H1 (cell line): ENCODE measurements around the gene GUCY2C. TPM values are rescaled to one million over a fixed set of nuclear protein-coding genes. Genes with fewer than 3 reads are reported as not detected.

Experiments
- CTCF ChIA-PET: fragments of 300-600 bp; sonication (Branson Sonifier 250); formaldehyde crosslinking; loops from one replicate; lab custom pipeline; 2021; ENCODE audit not compliant: partially characterized antibody; lab: Charles Lee
- POLR2A ChIA-PET: fragments of 300-600 bp; sonication (Branson Sonifier 250); formaldehyde crosslinking; loops from one replicate; lab custom pipeline; 2021; ENCODE audit warnings: inconsistent platforms; ENCODE audit not compliant: partially characterized antibody; lab: Charles Lee
- DNase-seq, 2 experiments: peaks; one replicate each; pipeline versions ENCODE4 v3.0.0 to v3.0.0-alpha.2; 2010 to 2022; ENCODE audit warnings: low spot score in 2 of 2, low read depth in 1 of 2, mixed read lengths in 1 of 2
- FAIRE-seq: peaks from 2 replicates; lab custom pipeline; 2011; peaks lifted over from hg19 to GRCh38; lab: Jason Lieb, UNC
- H2AFZ ChIP-seq: 2 replicates; pipeline ENCODE4 v1.8.1; 2012; ENCODE audit warnings: low read length, inconsistent platforms
- H2AK5ac ChIP-seq: 2 replicates; pipeline ENCODE4 v1.6.1; 2013; ENCODE audit warnings: low read depth, low read length
- H2BK120ac ChIP-seq: replicated peaks from 2 replicates; pipeline ENCODE3; 2013; ENCODE audit warnings: low read depth, low read length, inconsistent platforms
- H2BK12ac ChIP-seq: 2 replicates; pipeline ENCODE4 v1.6.1; 2013; ENCODE audit warnings: low read depth, low read length
- H2BK15ac ChIP-seq: 2 replicates; pipeline ENCODE4 v1.6.1; 2013; ENCODE audit warnings: low read length
- H2BK20ac ChIP-seq: 2 replicates; pipeline ENCODE4 v1.6.1; 2013; ENCODE audit warnings: low read length
- H2BK5ac ChIP-seq: 2 replicates; pipeline ENCODE4 v1.6.1; 2013; ENCODE audit warnings: low read depth, low read length
- H3K14ac ChIP-seq: 2 replicates; pipeline ENCODE4 v1.6.1; 2013; ENCODE audit warnings: inconsistent platforms; ENCODE audit not compliant: insufficient read length
- H3K18ac ChIP-seq: 2 replicates; pipeline ENCODE4 v1.6.1; 2013; ENCODE audit warnings: low read length; ENCODE audit errors: extremely low read depth
- H3K23ac ChIP-seq: 2 replicates; pipeline ENCODE4 v1.6.1; 2013; ENCODE audit warnings: inconsistent platforms; ENCODE audit not compliant: insufficient read length
- H3K23me2 ChIP-seq: 2 replicates; pipeline ENCODE4 v1.6.1; 2013; ENCODE audit warnings: low read depth, low read length
- H3K27ac ChIP-seq: 2 replicates; pipeline ENCODE4 v1.6.1; 2011; ENCODE audit warnings: low read depth, low read length, inconsistent platforms
- H3K27me3 ChIP-seq, 4 experiments: replicated peaks in 1 of 4; 1 replicate in 1 of 4; 2 replicates in 3 of 4; pipeline versions ENCODE4 v1.6.1 to v1.8.1; 2011 to 2013; ENCODE audit warnings: low read length in 3 of 4, mild to moderate bottlenecking in 3 of 4, inconsistent platforms in 2 of 4, mixed read lengths in 2 of 4, moderate library complexity in 1 of 4; ENCODE audit not compliant: control insufficient read depth in 3 of 4, insufficient read depth in 3 of 4; ENCODE audit errors: extremely low read depth in 1 of 4
- H3K36me3 ChIP-seq, 4 experiments: 2 replicates each; pipeline versions ENCODE4 v1.6.1 to v1.8.1; 2011 to 2013; ENCODE audit warnings: mild to moderate bottlenecking in 4 of 4, low read length in 3 of 4, moderate library complexity in 2 of 4, control low read depth in 1 of 4, inconsistent platforms in 1 of 4; ENCODE audit not compliant: insufficient read depth in 4 of 4, control insufficient read depth in 2 of 4
- H3K4ac ChIP-seq: replicated peaks from 2 replicates; pipeline ENCODE3; 2013; ENCODE audit warnings: low read length, low read depth, mixed read lengths, inconsistent platforms; ENCODE audit not compliant: insufficient read length
- H3K4me1 ChIP-seq, 4 experiments: replicated peaks in 1 of 4; 1 replicate in 1 of 4; 2 replicates in 3 of 4; pipeline versions ENCODE4 v1.6.1 to v1.8.1; 2011 to 2013; ENCODE audit warnings: low read length in 3 of 4, inconsistent platforms in 2 of 4, mixed read lengths in 1 of 4; ENCODE audit not compliant: insufficient read depth in 4 of 4, control insufficient read depth in 3 of 4
- H3K4me2 ChIP-seq, 2 experiments: 2 replicates each; pipeline versions ENCODE4 v1.6.1 to v1.8.1; 2011 to 2013; ENCODE audit warnings: low read depth in 2 of 2, low read length in 2 of 2, control low read depth in 1 of 2, inconsistent platforms in 1 of 2, mild to moderate bottlenecking in 1 of 2; ENCODE audit not compliant: insufficient read depth in 1 of 2
- H3K4me3 ChIP-seq, 4 experiments: fragments of 200-600, 300-600 bp in 1 of 4; sonication (generic), shearing (Covaris generic), sonication (Bioruptor Twin) in 1 of 4; 2 replicates each; pipeline versions ENCODE4 v1.5.1 to v1.8.1; 2011 to 2016; ENCODE audit warnings: low read length in 4 of 4, low read depth in 3 of 4, control low read depth in 2 of 4, inconsistent platforms in 2 of 4, mild to moderate bottlenecking in 2 of 4, mixed read lengths in 1 of 4, moderate library complexity in 1 of 4; ENCODE audit not compliant: insufficient read depth in 2 of 4; ENCODE audit errors: extremely low read depth in 1 of 4
- H3K56ac ChIP-seq: replicated peaks from 2 replicates; pipeline ENCODE3; 2013; ENCODE audit warnings: low read depth, mild to moderate bottlenecking, mixed read lengths, low read length, inconsistent platforms; ENCODE audit not compliant: insufficient read length
- H3K79me1 ChIP-seq: 2 replicates; pipeline ENCODE4 v1.6.1; 2013; ENCODE audit warnings: low read depth, low read length, control low read depth
- H3K79me2 ChIP-seq, 2 experiments: 2 replicates each; pipeline versions ENCODE4 v1.6.1 to v1.8.1; 2012 to 2013; ENCODE audit warnings: low read length in 2 of 2, mild to moderate bottlenecking in 2 of 2, inconsistent platforms in 1 of 2; ENCODE audit not compliant: insufficient read depth in 2 of 2, control insufficient read depth in 1 of 2
- H3K9ac ChIP-seq, 4 experiments: replicated peaks in 1 of 4; 1 replicate in 1 of 4; 2 replicates in 3 of 4; pipeline versions ENCODE4 v1.6.1 to v1.8.1; 2011 to 2013; ENCODE audit warnings: low read depth in 3 of 4, low read length in 3 of 4, control low read depth in 2 of 4, mild to moderate bottlenecking in 2 of 4, moderate library complexity in 2 of 4, inconsistent platforms in 1 of 4; ENCODE audit errors: extremely low read depth in 1 of 4
- H3K9me3 ChIP-seq, 2 experiments: 2 replicates each; pipeline versions ENCODE4 v1.6.1 to v1.8.1; 2012 to 2013; ENCODE audit warnings: mild to moderate bottlenecking in 2 of 2, moderate library complexity in 2 of 2, control low read depth in 1 of 2, inconsistent platforms in 1 of 2, low read depth in 1 of 2, low read length in 1 of 2, mixed read lengths in 1 of 2; ENCODE audit not compliant: insufficient read depth in 2 of 2
- H4K20me1 ChIP-seq, 2 experiments: replicated peaks in 1 of 2; 2 replicates each; pipeline versions ENCODE3 to v1.8.1; 2011 to 2013; ENCODE audit warnings: inconsistent platforms in 2 of 2, low read length in 2 of 2, mild to moderate bottlenecking in 1 of 2; ENCODE audit not compliant: insufficient read depth in 2 of 2, control insufficient read depth in 1 of 2
- H4K5ac ChIP-seq: 2 replicates; pipeline ENCODE4 v1.6.1; 2013; ENCODE audit warnings: low read length, low read depth, mixed read lengths, inconsistent platforms; ENCODE audit not compliant: insufficient read length
- H4K8ac ChIP-seq: 2 replicates; pipeline ENCODE4 v1.8.0; 2013; ENCODE audit warnings: mild to moderate bottlenecking, moderate library complexity, low read length, inconsistent platforms; ENCODE audit not compliant: insufficient read depth; ENCODE audit errors: extremely low read depth
- H4K91ac ChIP-seq: replicated peaks from 2 replicates; pipeline ENCODE3; 2013; ENCODE audit warnings: low read length, mixed read lengths, inconsistent platforms; ENCODE audit not compliant: insufficient read length
- EZH2 ChIP-seq: fragments of 200-600 bp; sonication (generic); IDR thresholded peaks from 2 replicates; pipeline ENCODE4 v1.7.1; 2012; ENCODE audit warnings: low read depth, mild to moderate bottlenecking, moderate library complexity, low read length, inconsistent platforms; ENCODE audit not compliant: severe bottlenecking
- GABPA ChIP-seq: IDR thresholded peaks from 2 replicates; pipeline ENCODE4 v1.6.1; 2011; ENCODE audit warnings: mild to moderate bottlenecking, low read length, moderate library complexity, borderline replicate concordance; ENCODE audit not compliant: insufficient read depth
- HDAC2 ChIP-seq, 2 experiments: fragments of 300-600 bp in 1 of 2; sonication (generic) in 1 of 2; IDR thresholded peaks; 2 replicates each; pipeline ENCODE4 v1.6.1; 2011 to 2012; ENCODE audit warnings: low read depth in 2 of 2, low read length in 2 of 2, mild to moderate bottlenecking in 2 of 2, moderate library complexity in 2 of 2, borderline replicate concordance in 1 of 2, inconsistent platforms in 1 of 2
- KDM4A ChIP-seq: IDR thresholded peaks from one replicate; pipeline ENCODE4 v1.7.1; 2012; ENCODE audit warnings: low read depth, mild to moderate bottlenecking, moderate library complexity, low read length, inconsistent platforms; ENCODE audit not compliant: severe bottlenecking
- SAP30 ChIP-seq: fragments of 300-600 bp; sonication (generic); IDR thresholded peaks from 2 replicates; pipeline ENCODE4 v1.7.1; 2012; ENCODE audit warnings: low read length, moderate library complexity, mild to moderate bottlenecking, inconsistent platforms; ENCODE audit not compliant: insufficient read depth, insufficient replicate concordance
- SIRT6 ChIP-seq: IDR thresholded peaks from one replicate; pipeline ENCODE4 v1.7.1; 2012; ENCODE audit warnings: low read length, inconsistent platforms
- TEAD4 ChIP-seq: IDR thresholded peaks from 2 replicates; pipeline ENCODE4 v1.6.1; 2012; ENCODE audit warnings: low read depth, low read length, inconsistent platforms, mixed read lengths
- YY1 ChIP-seq: IDR thresholded peaks from 2 replicates; pipeline ENCODE4 v1.6.1; 2011; ENCODE audit warnings: low read depth, mild to moderate bottlenecking, low read length
- WGBS, 2 experiments: shearing (Covaris generic) in 1 of 2; methylation state at CpG; one replicate each; pipeline versions ENCODE4 v1.1.6 to v1.1.7; 2013 to 2015; ENCODE audit warnings: low lambda C conversion rate in 2 of 2, mixed read lengths in 2 of 2, inconsistent platforms in 1 of 2, low coverage in 1 of 2, missing lambda C conversion rate in 1 of 2; ENCODE audit not compliant: insufficient replicate concordance in 2 of 2, insufficient coverage in 1 of 2, insufficient read length in 1 of 2; ENCODE audit errors: extremely low coverage in 1 of 2, missing lambda C conversion rate in 1 of 2; 5-methylcytosine and 5-hydroxymethylcytosine counted together
- polyA plus RNA-seq, 7 experiments: library from polyadenylated mRNA; depleted of rRNA in 3 of 7; stranded (reverse) in 5 of 7; unstranded in 2 of 7; fragments of >200 nt in 5 of 7; fragments of 200-250 nt in 2 of 7; gene quantifications; 1 replicate in 5 of 7; 2 replicates in 1 of 7; 4 replicates in 1 of 7; pipeline versions ENCODE4 v1.2.1 to v1.2.3, GENCODE V29; 2011 to 2013; ENCODE audit warnings: missing spikeins in 2 of 7, mixed read lengths in 2 of 7
- total RNA-seq: library from RNA; stranded (reverse); fragmentation: NEBNext Ultra II Directional; extraction: Animal tissue kit (Norgen Biotek cat#: 25700); gene quantifications from 2 replicates; pipeline ENCODE4 v1.2.1, GENCODE V29; 2021
- TF ChIP-seq, protein P1 (sequence below): IDR thresholded peaks from 2 replicates; pipeline ENCODE4 v1.6.1; 2012; ENCODE audit warnings: inconsistent platforms

The GUCY2C gene
- total and polyA plus RNA-seq, 2 of the 8 experiments (the other 6 are each of a cell fraction or from before 2014, with no cell fraction given) = 1.9 to 3.2 TPM

GRCh38 chr12:14567351-14568162 is 128.8 kb downstream of the GUCY2C start, which contains the start of gene PLBD1:
Gene PLBD1, minus strand, starts transcription at chr12:14567883. Its CDS starts 187 bp downstream, at chr12:14567696.
- H3K23me2 ChIP-seq = peaks cover 11% of the 10 kb centered on the region; the same call in 1 of the 2 replicates
- DNase-seq (peak; percentile 36 to 81), FAIRE-seq (no peak)
- no peaks in the 10 kb centered on the region for H3K9me3 ChIP-seq
- no peak within 1 kb of the TSS for H2BK120ac ChIP-seq
- H3K27me3 ChIP-seq = peaks cover 0 to 5% (median 1%) of the 10 kb centered on the region in 4 experiments; a peak in 3 of 7 replicates
- H3K4ac ChIP-seq = no peak within 1 kb of the TSS
- no peaks in the 10 kb centered on the region for H3K79me2 ChIP-seq
- no peaks in the 10 kb centered on the region for H4K20me1 ChIP-seq
- H3K23ac ChIP-seq = no peak within 1 kb of the TSS
- no peak within 1 kb of the TSS for H3K14ac ChIP-seq
- WGBS, 2 experiments = 5% methylated on average over 47 of the region's 76 CpGs; no CpG with 5 or more reads in 1 of the 2 experiments
- no peak within 1 kb of the TSS for H3K56ac ChIP-seq
- peak within 1 kb of the TSS; percentile 9 for H3K18ac ChIP-seq
- ChIA-PET CTCF (interaction anchor here (0.6 to 0.8 kb wide), 2 partner anchors 88 to 189 kb away, joined by 3 to 4 read pairs; no protein-coding TSS in a partner anchor), POLR2A (interaction anchor here (0.6 to 1.2 kb wide), 5 partner anchors 16 to 204 kb away, joined by 3 to 4 read pairs (median 3); no protein-coding TSS in a partner anchor)
- peak within 1 kb of the TSS; percentile 86 for H2AFZ ChIP-seq
- H2BK15ac ChIP-seq = no peak within 1 kb of the TSS; the same call in 1 of the 2 replicates
- no peak within 1 kb of the TSS for H2BK5ac ChIP-seq
- no peak within 1 kb of the TSS for H3K27ac ChIP-seq
- peaks cover 0 to 3% (median 0%) of the 10 kb centered on the region in 4 experiments; a peak in 2 of 7 replicates for H3K4me1 ChIP-seq
- 0 out of 2 replicates have a peak within 1 kb of the TSS, but pooled peaks have one; percentile 50 for H2BK12ac ChIP-seq
- H3K79me1 ChIP-seq = no peaks in the 10 kb centered on the region; the same call in 1 of the 2 replicates
- H3K4me2 ChIP-seq = peak within 1 kb of the TSS; percentile 71 to 85
- H2BK20ac ChIP-seq = no peak within 1 kb of the TSS
- H3K36me3 ChIP-seq = no peaks in the 10 kb centered on the region
- no peak within 1 kb of the TSS for H2AK5ac ChIP-seq
- H4K5ac ChIP-seq = no peak within 1 kb of the TSS
- peak within 1 kb of the TSS; percentile 29 to 60 (median 47) for H3K4me3 ChIP-seq
- H4K91ac ChIP-seq = no peak within 1 kb of the TSS
- peak within 1 kb of the TSS; percentile 38; the same call in 1 of the 2 replicates for H4K8ac ChIP-seq
- peak within 1 kb of the TSS; percentile 31 to 47 (median 40); a peak in 6 of 7 replicates for H3K9ac ChIP-seq
- TF ChIP-seq GABPA = 0 out of 2 replicates have a peak, but pooled peaks have one; percentile 20
- TF ChIP-seq SIRT6 = no peak
- TF ChIP-seq, protein P1, sequence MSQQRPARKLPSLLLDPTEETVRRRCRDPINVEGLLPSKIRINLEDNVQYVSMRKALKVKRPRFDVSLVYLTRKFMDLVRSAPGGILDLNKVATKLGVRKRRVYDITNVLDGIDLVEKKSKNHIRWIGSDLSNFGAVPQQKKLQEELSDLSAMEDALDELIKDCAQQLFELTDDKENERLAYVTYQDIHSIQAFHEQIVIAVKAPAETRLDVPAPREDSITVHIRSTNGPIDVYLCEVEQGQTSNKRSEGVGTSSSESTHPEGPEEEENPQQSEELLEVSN = peak; percentile 88
- 0 out of 4 replicates have a peak, but pooled peaks of 1 of the 2 experiments have one; percentile 51 for TF ChIP-seq HDAC2 (IDR thresholded peaks at IDR 0.05; ENCODE audit: borderline replicate concordance in 1 of 2, low read depth in 2 of 2, low read length in 2 of 2)
- TF ChIP-seq SAP30 = no peak
- TF ChIP-seq TEAD4 = no peak
- peak; percentile 45 for TF ChIP-seq EZH2
- peak; percentile 16; the same call in 1 of the 2 replicates for TF ChIP-seq YY1
- peak; percentile 36 for TF ChIP-seq KDM4A
